Calu3 (cell line): ENCODE results near the gene DDX19B. TPM values are rescaled to one million over a fixed set of nuclear protein-coding genes. Genes with fewer than 3 reads are reported as not detected.

Experiments used
- BruUV-seq: library from RNA; stranded (reverse); fragments of 400-500 nt; replicated peaks from 2 replicates; lab custom pipeline; 2021; lab: Mats Ljungman, UMichigan
- CTCF ChIA-PET: fragments of 300-600 bp; sonication (Branson Sonifier 250); formaldehyde crosslinking; loops from one replicate; lab custom pipeline; 2022; ENCODE audit warnings: antibody characterized with exemption; lab: Charles Lee
- DNase-seq: peaks from one replicate; pipeline ENCODE4 v3.0.0; 2022
- H3K27ac Mint-ChIP-seq: one replicate; pipeline ENCODE4 v1.8.0; 2022; ENCODE audit warnings: mixed read lengths; ENCODE audit not compliant: unreplicated experiment
- H3K27me3 Mint-ChIP-seq: one replicate; pipeline ENCODE4 v1.8.0; 2022; ENCODE audit warnings: mixed read lengths; ENCODE audit not compliant: unreplicated experiment
- H3K36me3 Mint-ChIP-seq: one replicate; pipeline ENCODE4 v1.8.0; 2022; ENCODE audit warnings: mild to moderate bottlenecking, moderate library complexity, mixed read lengths; ENCODE audit not compliant: insufficient read depth, unreplicated experiment
- H3K4me1 Mint-ChIP-seq: one replicate; pipeline ENCODE4 v1.8.0; 2022; ENCODE audit warnings: mild to moderate bottlenecking, low read depth, mixed read lengths; ENCODE audit not compliant: unreplicated experiment
- H3K4me3 Mint-ChIP-seq: one replicate; pipeline ENCODE4 v1.8.0; 2022; ENCODE audit warnings: mild to moderate bottlenecking, low read depth, moderate library complexity, mixed read lengths; ENCODE audit not compliant: unreplicated experiment
- H3K9me3 Mint-ChIP-seq: one replicate; pipeline ENCODE4 v1.8.0; 2022; ENCODE audit warnings: low read depth, mixed read lengths; ENCODE audit not compliant: unreplicated experiment
- CTCF ChIP-seq: fragments of 200-600 bp; IDR thresholded peaks from one replicate; pipeline ENCODE4 v1.8.0; 2022; ENCODE audit warnings: antibody characterized with exemption; ENCODE audit not compliant: unreplicated experiment
- intact Hi-C: fragments of 100-400 bp; cut with micrococcal nuclease; formaldehyde crosslinking; loops from one replicate; pipeline ENCODE4 v1.10.0; 2022; ENCODE audit not compliant: unreplicated experiment
- total RNA-seq: library from RNA; stranded (reverse); gene quantifications from 2 replicates; pipeline ENCODE4 v1.2.3, GENCODE V29; 2022

The DDX19B gene
- total RNA-seq, 1 experiment from 2014 or later: 45.2 TPM

- TSS peak; percentile 61 for BruUV-seq
- Mint-ChIP-seq H3K27ac (peak overlapping the region; percentile 97), H3K36me3 (peaks cover 56% of the 10 kb centered on the region), H3K4me1 (no peaks in the 10 kb centered on the region), H3K9me3 (no peaks in the 10 kb centered on the region), H3K4me3 (peak overlapping the region; percentile 90), H3K27me3 (no peaks in the 10 kb centered on the region)
- intact Hi-C loops: loop anchor here (2.0 to 5.0 kb wide), 3 partner anchors 61 to 95 kb away; partner anchors contain the start of gene FCSK
- no peak for TF ChIP-seq CTCF
- CTCF ChIA-PET: interaction anchor here (0.6 to 2.4 kb wide), 9 partner anchors 9 to 95 kb away, joined by 3 to 13 read pairs (median 5); partner anchors contain the start of genes DDX19A, FCSK and ST3GAL2
- DNase-seq: no peak
Observed at GRCh38 chr16:70381604-70382342, 82.8 kb downstream of the DDX19B start.

DNA sequence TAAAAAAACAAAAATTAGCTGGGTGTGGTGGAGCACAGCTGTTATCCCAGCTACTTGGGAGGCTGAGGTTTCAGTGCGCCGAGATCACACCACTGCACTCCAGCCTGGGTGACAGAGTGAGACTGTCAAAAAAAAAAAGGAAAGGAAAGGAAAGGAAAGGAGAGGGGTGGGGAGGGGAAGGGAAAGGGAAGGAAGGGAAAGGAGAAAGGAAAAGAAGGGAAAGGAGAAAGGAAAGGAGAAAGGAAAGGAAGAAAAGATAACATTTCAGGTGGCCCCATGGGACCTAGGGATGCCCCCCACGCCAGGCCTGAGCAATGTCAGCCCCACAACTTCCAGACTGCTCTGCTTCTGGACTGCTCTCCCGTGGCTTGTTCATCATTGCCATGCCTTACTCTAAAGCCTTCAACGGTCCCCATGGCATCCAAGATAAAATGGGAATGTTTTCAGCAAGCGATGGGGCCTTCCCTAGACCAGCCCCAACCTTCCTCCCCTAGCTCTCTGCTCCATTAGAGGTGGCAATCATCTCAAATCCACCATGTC, 84.5 kb downstream of the DDX19B start:
- Mint-ChIP-seq H3K9me3 (peaks cover 2% of the 10 kb centered on the region), H3K4me3 (no peak overlapping the region), H3K27ac (no peak overlapping the region), H3K4me1 (no peaks in the 10 kb centered on the region), H3K36me3 (peaks cover 39% of the 10 kb centered on the region), H3K27me3 (no peaks in the 10 kb centered on the region)
- no peak for DNase-seq
- TF ChIP-seq CTCF: no peak
- intact Hi-C loops: loop anchor here (5.0 kb wide), 1 partner anchor 59 kb away; no protein-coding TSS in a partner anchor
- no TSS peak for BruUV-seq
- CTCF ChIA-PET: no interaction called here

Other genes starting within 250 kb of the DDX19B start
- 30.3 and 31.9 TPM in 2 replicates for gene PDPR, start 184.9 kb upstream of the DDX19B start, total RNA-seq
- gene CLEC18C, start 125.4 kb upstream of the DDX19B start, total RNA-seq: 1.2 TPM in 2 replicates
- gene EXOSC6, start 47.2 kb upstream of the DDX19B start, total RNA-seq: 32.3 and 33.2 TPM in 2 replicates
- gene AARS1, start 9.7 kb upstream of the DDX19B start, total RNA-seq: 241 and 261 TPM in 2 replicates
- 50.9 and 59.8 TPM in 2 replicates for gene DDX19A, start 47.7 kb downstream of the DDX19B start, total RNA-seq
- gene ST3GAL2, start 139.9 kb downstream of the DDX19B start, total RNA-seq: 9.7 and 10.0 TPM in 2 replicates
- 27.6 and 29.1 TPM in 2 replicates for gene FCSK, start 155.4 kb downstream of the DDX19B start, total RNA-seq
- 88.6 and 97.8 TPM in 2 replicates for gene COG4, start 224.4 kb downstream of the DDX19B start, total RNA-seq
- 449 and 463 TPM in 2 replicates for gene SF3B3, start 224.6 kb downstream of the DDX19B start, total RNA-seq